Astrocyte (in vitro differentiated cells and primary cell): Measurements from ENCODE around the gene SLC38A1. TPM values are rescaled to one million over a fixed set of nuclear protein-coding genes. Genes with fewer than 3 reads are reported as not detected.
A peak's percentile ranks its signal among the peaks of the same experiment; 100 is the strongest.

Experiments
- DNase-seq: peaks from one replicate; pipeline ENCODE4 v3.0.0-alpha.2; 2010; ENCODE audit warnings: low read depth
- FAIRE-seq: peaks from 2 replicates; lab custom pipeline; 2011; peaks lifted over from hg19 to GRCh38; lab: Jason Lieb, UNC
- H2AFZ ChIP-seq: 2 replicates; pipeline ENCODE4 v1.6.0; 2012; ENCODE audit warnings: low read depth, low read length, inconsistent platforms
- H3K27ac ChIP-seq: 2 replicates; pipeline ENCODE4 v1.5.1; 2011; ENCODE audit warnings: low read depth, low read length, inconsistent platforms
- H3K27me3 ChIP-seq: 2 replicates; pipeline ENCODE4 v1.6.0; 2011; ENCODE audit warnings: low read length, inconsistent platforms; ENCODE audit not compliant: insufficient read depth
- H3K36me3 ChIP-seq: 2 replicates; pipeline ENCODE4 v1.5.1; 2011; ENCODE audit warnings: low read length, inconsistent platforms; ENCODE audit not compliant: insufficient read depth
- H3K4me1 ChIP-seq: 2 replicates; pipeline ENCODE4 v1.5.1; 2011; ENCODE audit warnings: low read length, inconsistent platforms; ENCODE audit not compliant: insufficient read depth
- H3K4me2 ChIP-seq: 2 replicates; pipeline ENCODE4 v1.6.0; 2012; ENCODE audit warnings: low read length, inconsistent platforms
- H3K4me3 ChIP-seq: 2 replicates; pipeline ENCODE4 v1.5.1; 2011; ENCODE audit warnings: low read depth, mild to moderate bottlenecking, low read length, inconsistent platforms; ENCODE audit not compliant: insufficient read depth
- H3K79me2 ChIP-seq: 2 replicates; pipeline ENCODE4 v1.6.0; 2012; ENCODE audit warnings: mild to moderate bottlenecking, low read length, inconsistent platforms; ENCODE audit not compliant: insufficient read depth
- H3K9ac ChIP-seq: 2 replicates; pipeline ENCODE4 v1.6.0; 2012; ENCODE audit warnings: mild to moderate bottlenecking, low read length, inconsistent platforms
- H3K9me3 ChIP-seq: 2 replicates; pipeline ENCODE4 v1.5.1; 2012; ENCODE audit warnings: low read depth, mild to moderate bottlenecking, low read length, inconsistent platforms; ENCODE audit not compliant: insufficient read depth
- H4K20me1 ChIP-seq: 2 replicates; pipeline ENCODE4 v1.6.0; 2012; ENCODE audit warnings: low read length, inconsistent platforms; ENCODE audit not compliant: insufficient read depth
- H3K27ac Mint-ChIP-seq: one replicate; pipeline ENCODE4 v1.8.0; 2021; ENCODE audit warnings: mild to moderate bottlenecking, mixed read lengths; ENCODE audit not compliant: unreplicated experiment
- H3K27me3 Mint-ChIP-seq: one replicate; pipeline ENCODE4 v1.8.0; 2021; ENCODE audit warnings: low read depth, mixed read lengths; ENCODE audit not compliant: unreplicated experiment
- H3K36me3 Mint-ChIP-seq: one replicate; pipeline ENCODE4 v1.8.0; 2021; ENCODE audit warnings: low read depth, mixed read lengths; ENCODE audit not compliant: unreplicated experiment
- H3K4me1 Mint-ChIP-seq: one replicate; pipeline ENCODE4 v1.8.0; 2021; ENCODE audit warnings: low read depth, mixed read lengths; ENCODE audit not compliant: unreplicated experiment
- H3K4me3 Mint-ChIP-seq: one replicate; pipeline ENCODE4 v1.8.0; 2021; ENCODE audit warnings: mild to moderate bottlenecking, moderate library complexity, mixed read lengths; ENCODE audit not compliant: unreplicated experiment
- H3K9me3 Mint-ChIP-seq: one replicate; pipeline ENCODE4 v1.8.0; 2021; ENCODE audit warnings: mild to moderate bottlenecking, mixed read lengths; ENCODE audit not compliant: unreplicated experiment
- EZH2 ChIP-seq: IDR thresholded peaks from 2 replicates; pipeline ENCODE4 v1.6.1; 2012; ENCODE audit warnings: mild to moderate bottlenecking, low read length, inconsistent platforms; ENCODE audit not compliant: insufficient read depth
- total RNA-seq: library from RNA; stranded (reverse); gene quantifications from 2 replicates; pipeline ENCODE4 v1.2.1, GENCODE V29; 2021
- TF ChIP-seq, protein P1 (sequence below): IDR thresholded peaks from 2 replicates; pipeline ENCODE4 v1.5.1; 2011; ENCODE audit warnings: low read depth, mild to moderate bottlenecking, inconsistent platforms, low read length, moderate library complexity; ENCODE audit not compliant: insufficient read depth

SLC38A1 gene
- total RNA-seq, 1 donor from 2014 or later = 160 TPM

DNA sequence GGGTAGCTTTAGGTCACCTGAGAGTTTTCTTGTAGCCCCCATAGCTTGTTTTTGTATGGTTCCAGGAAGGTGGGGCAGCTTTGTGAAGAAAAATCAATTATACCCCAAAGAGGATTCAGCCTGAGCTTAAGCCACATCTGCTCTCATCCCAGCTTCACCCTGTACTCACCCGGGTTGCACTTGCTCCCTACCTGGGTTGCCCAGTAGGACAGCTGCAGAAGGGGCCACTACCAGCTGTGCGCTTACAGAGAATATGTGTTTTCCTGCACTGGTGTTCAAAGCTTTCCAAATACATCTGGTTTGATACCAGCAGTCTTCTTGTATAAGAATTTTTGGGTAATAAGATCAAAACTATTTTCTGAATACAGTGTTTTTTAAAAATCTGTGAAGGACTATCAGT, 3.0 kb upstream of the SLC38A1 start:
- Mint-ChIP-seq H3K4me3 (no peak overlapping the region), H3K36me3 (no peaks in the 10 kb centered on the region), H3K4me1 (no peaks in the 10 kb centered on the region), H3K9me3 (no peaks in the 10 kb centered on the region), H3K27me3 (no peaks in the 10 kb centered on the region), H3K27ac (no peak overlapping the region)
- no peak for FAIRE-seq
- H3K4me2 ChIP-seq = no peak overlapping the region
- H3K36me3 ChIP-seq = no peaks in the 10 kb centered on the region
- no peaks in the 10 kb centered on the region for H3K9me3 ChIP-seq
- H4K20me1 ChIP-seq = no peaks in the 10 kb centered on the region
- no peak overlapping the region for H3K9ac ChIP-seq
- no peak for DNase-seq
- H3K27ac ChIP-seq = no peak overlapping the region
- H2AFZ ChIP-seq = no peak overlapping the region
- H3K27me3 ChIP-seq = no peaks in the 10 kb centered on the region
- no peak overlapping the region for H3K4me3 ChIP-seq
- H3K79me2 ChIP-seq = peaks cover 18% of the 10 kb centered on the region
- peaks cover 8% of the 10 kb centered on the region for H3K4me1 ChIP-seq
- TF ChIP-seq EZH2 = no peak
- TF ChIP-seq, protein P1, sequence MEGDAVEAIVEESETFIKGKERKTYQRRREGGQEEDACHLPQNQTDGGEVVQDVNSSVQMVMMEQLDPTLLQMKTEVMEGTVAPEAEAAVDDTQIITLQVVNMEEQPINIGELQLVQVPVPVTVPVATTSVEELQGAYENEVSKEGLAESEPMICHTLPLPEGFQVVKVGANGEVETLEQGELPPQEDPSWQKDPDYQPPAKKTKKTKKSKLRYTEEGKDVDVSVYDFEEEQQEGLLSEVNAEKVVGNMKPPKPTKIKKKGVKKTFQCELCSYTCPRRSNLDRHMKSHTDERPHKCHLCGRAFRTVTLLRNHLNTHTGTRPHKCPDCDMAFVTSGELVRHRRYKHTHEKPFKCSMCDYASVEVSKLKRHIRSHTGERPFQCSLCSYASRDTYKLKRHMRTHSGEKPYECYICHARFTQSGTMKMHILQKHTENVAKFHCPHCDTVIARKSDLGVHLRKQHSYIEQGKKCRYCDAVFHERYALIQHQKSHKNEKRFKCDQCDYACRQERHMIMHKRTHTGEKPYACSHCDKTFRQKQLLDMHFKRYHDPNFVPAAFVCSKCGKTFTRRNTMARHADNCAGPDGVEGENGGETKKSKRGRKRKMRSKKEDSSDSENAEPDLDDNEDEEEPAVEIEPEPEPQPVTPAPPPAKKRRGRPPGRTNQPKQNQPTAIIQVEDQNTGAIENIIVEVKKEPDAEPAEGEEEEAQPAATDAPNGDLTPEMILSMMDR = no peak

DNA sequence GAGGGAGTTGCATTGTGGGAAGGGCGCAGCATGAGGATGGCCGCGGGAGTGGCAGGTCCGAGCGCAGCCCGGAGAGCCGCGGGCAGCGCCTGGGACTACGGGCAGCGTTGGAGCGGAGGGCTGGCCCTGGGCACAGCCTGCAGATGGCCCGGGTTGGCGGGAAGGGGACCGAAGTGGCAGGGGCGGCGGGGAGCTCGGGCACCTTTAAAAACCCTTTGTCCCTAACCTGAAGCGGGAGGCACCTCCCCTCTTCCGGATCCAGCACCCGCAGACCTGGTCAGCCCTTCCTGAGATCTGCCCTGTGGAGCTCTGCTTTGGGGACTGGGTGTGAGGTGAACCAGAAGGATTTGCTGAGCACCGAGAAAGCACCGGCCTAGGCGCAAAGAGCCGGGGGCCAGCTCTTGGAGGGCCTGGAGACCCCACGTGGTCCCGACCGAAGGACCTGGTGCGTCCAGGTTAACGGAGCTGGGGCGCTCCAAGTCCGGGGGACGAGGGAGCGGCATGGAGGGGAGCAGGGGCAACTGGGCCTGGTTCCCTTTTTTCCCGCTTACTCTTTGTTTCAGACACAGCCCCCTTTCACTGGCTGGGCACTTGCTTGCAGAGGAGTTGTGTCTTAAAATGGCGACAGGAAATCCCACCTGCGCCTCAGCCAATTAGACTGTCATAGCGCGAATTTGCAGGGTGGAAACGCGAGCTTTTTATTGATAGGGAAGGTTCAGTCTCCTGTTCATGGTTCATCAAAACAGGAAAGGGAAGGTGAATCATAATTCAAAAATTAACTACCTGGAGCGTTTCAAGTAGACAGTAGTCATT, 792 bp upstream of the SLC38A1 start:
- Histone ChIP-seq H3K4me2 (peak overlapping the region; percentile 95), H4K20me1 (peaks cover 12% of the 10 kb centered on the region), H2AFZ (peak overlapping the region; percentile 96), H3K27me3 (no peaks in the 10 kb centered on the region), H3K36me3 (no peaks in the 10 kb centered on the region), H3K79me2 (peaks cover 40% of the 10 kb centered on the region), H3K9me3 (no peaks in the 10 kb centered on the region), H3K27ac (no peak overlapping the region), H3K9ac (peak overlapping the region; percentile 90), H3K4me1 (peaks cover 18% of the 10 kb centered on the region), H3K4me3 (peak overlapping the region; percentile 90)
- Mint-ChIP-seq H3K4me3 (no peak overlapping the region), H3K4me1 (no peaks in the 10 kb centered on the region), H3K36me3 (no peaks in the 10 kb centered on the region), H3K27ac (no peak overlapping the region), H3K27me3 (no peaks in the 10 kb centered on the region), H3K9me3 (no peaks in the 10 kb centered on the region)
- TF ChIP-seq, protein P1 = no peak
- TF ChIP-seq EZH2 = no peak
- no peak for FAIRE-seq
- DNase-seq = peak; percentile 20
